Subcutaneous adipose tissue (tissue), 4 donors: ENCODE data around the gene AMACR. TPM values are rescaled to one million over a fixed set of nuclear protein-coding genes. Genes with fewer than 3 reads are reported as not detected.

ENCODE experiments used
- total RNA-seq, 4 donors: library from RNA; depleted of rRNA; stranded (reverse); fragments of >200 nt; gene quantifications; one replicate each; pipeline ENCODE4 v1.1.0, GENCODE V29; 2016
- TF ChIP-seq, protein P1 (sequence below): fragments of 450-650 bp; IDR thresholded peaks from one replicate; pipeline ENCODE4 v1.5.1; 2016; ENCODE audit warnings: low read depth, mild to moderate bottlenecking, control low read depth, antibody characterized with exemption, moderate library complexity

AMACR gene
- total RNA-seq, 4 donors from 2014 or later = 5.1 to 15.4 (median 7.0) TPM

- TF ChIP-seq, protein P1, sequence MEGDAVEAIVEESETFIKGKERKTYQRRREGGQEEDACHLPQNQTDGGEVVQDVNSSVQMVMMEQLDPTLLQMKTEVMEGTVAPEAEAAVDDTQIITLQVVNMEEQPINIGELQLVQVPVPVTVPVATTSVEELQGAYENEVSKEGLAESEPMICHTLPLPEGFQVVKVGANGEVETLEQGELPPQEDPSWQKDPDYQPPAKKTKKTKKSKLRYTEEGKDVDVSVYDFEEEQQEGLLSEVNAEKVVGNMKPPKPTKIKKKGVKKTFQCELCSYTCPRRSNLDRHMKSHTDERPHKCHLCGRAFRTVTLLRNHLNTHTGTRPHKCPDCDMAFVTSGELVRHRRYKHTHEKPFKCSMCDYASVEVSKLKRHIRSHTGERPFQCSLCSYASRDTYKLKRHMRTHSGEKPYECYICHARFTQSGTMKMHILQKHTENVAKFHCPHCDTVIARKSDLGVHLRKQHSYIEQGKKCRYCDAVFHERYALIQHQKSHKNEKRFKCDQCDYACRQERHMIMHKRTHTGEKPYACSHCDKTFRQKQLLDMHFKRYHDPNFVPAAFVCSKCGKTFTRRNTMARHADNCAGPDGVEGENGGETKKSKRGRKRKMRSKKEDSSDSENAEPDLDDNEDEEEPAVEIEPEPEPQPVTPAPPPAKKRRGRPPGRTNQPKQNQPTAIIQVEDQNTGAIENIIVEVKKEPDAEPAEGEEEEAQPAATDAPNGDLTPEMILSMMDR = no peak
Observed at GRCh38 chr5:34013547-34013946, 5.7 kb upstream of the AMACR start.

DNA sequence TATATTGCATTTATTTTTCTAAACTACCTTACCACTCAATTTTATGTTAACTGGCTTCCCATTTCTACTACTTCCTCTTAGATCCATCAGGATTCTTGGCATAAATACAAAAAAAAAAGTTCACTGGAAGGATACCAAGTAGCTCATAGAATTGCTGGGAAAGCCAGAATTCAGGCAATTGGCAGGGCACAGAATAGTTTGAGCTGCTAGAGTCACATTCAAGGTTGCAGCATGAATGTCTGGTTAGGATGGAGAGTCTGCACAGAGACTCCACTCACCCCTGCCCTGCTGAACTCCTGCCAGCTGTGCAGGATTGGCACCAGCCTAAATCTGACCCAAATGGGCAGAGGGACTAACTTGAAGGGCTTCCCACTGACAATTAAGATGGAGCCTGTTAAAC lies 4.9 kb upstream of the AMACR start:
- TF ChIP-seq, protein P1 = no peak

DNA sequence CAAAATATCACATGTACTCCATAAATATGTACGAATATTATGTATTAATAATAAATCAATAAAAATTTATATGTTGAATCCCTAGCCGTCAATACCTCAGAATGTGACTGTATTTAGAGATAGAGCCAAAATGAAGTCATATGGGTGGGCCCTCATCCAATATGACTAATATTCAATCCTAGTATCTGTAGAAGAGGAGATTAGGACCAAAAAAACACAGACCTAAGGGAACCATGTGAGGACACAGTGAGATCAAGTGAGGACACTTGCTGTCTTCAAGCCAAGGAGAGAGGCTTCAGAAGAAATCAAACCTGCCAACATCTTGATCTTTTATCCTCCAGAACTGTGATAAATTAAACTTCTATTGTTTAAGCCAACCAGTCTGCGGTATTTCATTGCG lies 3.7 kb upstream of the AMACR start:
- TF ChIP-seq, protein P1 = no peak

GRCh38 chr5:34009610-34010009 lies 1.8 kb upstream of the AMACR start:
- TF ChIP-seq, protein P1 = no peak

- TF ChIP-seq, protein P1 = no peak
Observed at GRCh38 chr5:34008802-34009201, 952 bp upstream of the AMACR start.

DNA sequence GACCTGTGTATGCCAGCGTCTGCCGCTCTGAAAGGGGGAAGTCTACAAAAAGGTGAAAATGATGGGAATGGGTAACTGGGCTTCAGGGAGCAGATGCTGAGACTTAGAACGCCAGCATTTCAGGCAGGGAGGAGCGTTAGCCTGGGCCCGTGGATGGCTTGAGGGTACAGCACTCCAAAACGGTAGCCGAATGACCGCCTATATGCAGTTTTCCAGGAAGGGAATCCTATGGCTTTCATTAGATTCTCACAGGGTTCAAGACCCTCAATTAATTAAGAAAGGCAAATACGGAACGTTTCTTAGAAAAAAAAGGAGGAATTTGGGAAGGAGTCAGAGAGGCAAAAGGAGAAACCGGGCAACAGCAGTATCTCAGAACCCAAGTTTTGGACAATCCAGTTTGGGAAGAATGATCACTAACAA lies 639 bp downstream of the AMACR start:
- TF ChIP-seq, protein P1 = no peak

- TF ChIP-seq, protein P1 = no peak
Observed at GRCh38 chr5:34005681-34006080, 2.2 kb downstream of the AMACR start.
